HEK293 (cell line): ENCODE results near the gene SVOP.

Experiments
- SALL2 ChIP-seq: fragments of 450-650 bp; formaldehyde crosslinking; IDR thresholded peaks from 2 replicates; pipeline ENCODE4 v1.5.0; 2017; ENCODE audit warnings: missing biosample characterization, mild to moderate bottlenecking, missing genetic modification characterization, borderline replicate concordance
- SETDB1 ChIP-seq: IDR thresholded peaks from one replicate; pipeline ENCODE4 v1.6.1; 2017; ENCODE audit warnings: mild to moderate bottlenecking, low read length, moderate library complexity, mixed read lengths; ENCODE audit not compliant: insufficient read length
- ZBTB20 ChIP-seq: fragments of 450-650 bp; formaldehyde crosslinking; IDR thresholded peaks from 2 replicates; pipeline ENCODE4 v1.5.1; 2016; ENCODE audit warnings: missing biosample characterization, missing genetic modification characterization
- ZNF274 ChIP-seq, 2 experiments: fragments of 200-500 bp in 1 of 2; fragments of 450-650 bp in 1 of 2; sonication (Bioruptor generic) in 1 of 2; formaldehyde crosslinking in 1 of 2; IDR thresholded peaks; 2 replicates each; pipeline versions ENCODE4 v1.5.1 to v1.6.1; 2014 to 2016; ENCODE audit warnings: borderline replicate concordance in 1 of 2, inconsistent platforms in 1 of 2, low read length in 1 of 2, missing biosample characterization in 1 of 2, missing genetic modification characterization in 1 of 2
- TF ChIP-seq, protein P1 (sequence below): fragments of 450-650 bp; formaldehyde crosslinking; IDR thresholded peaks from 2 replicates; pipeline ENCODE4 v1.5.1; 2016; ENCODE audit warnings: missing biosample characterization, missing genetic modification characterization, borderline replicate concordance
- TF ChIP-seq, protein P2 (sequence below): fragments of 450-650 bp; formaldehyde crosslinking; IDR thresholded peaks from 2 replicates; pipeline ENCODE4 v1.5.1; 2016; ENCODE audit warnings: missing biosample characterization, missing genetic modification characterization

DNA sequence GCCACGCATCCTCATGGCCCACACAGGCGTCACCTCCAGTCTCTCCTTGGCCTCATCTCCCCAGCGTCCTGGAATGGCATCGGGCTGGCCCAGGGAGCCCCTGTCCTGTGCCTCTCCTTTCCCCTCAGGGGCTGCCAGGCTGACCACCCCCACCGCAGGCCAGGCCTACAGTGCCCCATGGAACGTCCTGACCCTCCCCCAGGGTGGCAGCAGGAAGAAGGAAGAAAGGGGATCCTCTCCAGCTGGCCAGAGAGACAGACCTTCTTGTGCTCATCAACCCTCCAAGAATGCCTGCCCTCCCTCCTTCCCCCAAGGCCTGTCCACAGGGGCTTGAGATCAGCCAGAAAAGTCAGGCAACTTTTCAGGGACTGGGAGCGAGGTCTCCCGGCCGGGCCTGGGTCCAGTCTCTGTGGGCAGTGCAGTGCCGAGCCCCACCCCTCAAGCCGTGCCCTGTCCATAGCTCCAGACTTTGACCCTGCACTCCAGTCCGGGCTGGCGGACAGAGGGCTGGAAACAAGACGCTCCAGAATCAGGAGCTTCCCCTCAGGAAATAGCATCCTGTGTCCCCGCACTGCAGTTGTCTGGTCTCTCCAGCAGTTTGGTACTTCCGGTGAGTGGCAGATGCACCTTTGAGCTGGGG, 141.1 kb downstream of the SVOP start, which contains the start of gene DAO:
- TF ChIP-seq, protein P1, sequence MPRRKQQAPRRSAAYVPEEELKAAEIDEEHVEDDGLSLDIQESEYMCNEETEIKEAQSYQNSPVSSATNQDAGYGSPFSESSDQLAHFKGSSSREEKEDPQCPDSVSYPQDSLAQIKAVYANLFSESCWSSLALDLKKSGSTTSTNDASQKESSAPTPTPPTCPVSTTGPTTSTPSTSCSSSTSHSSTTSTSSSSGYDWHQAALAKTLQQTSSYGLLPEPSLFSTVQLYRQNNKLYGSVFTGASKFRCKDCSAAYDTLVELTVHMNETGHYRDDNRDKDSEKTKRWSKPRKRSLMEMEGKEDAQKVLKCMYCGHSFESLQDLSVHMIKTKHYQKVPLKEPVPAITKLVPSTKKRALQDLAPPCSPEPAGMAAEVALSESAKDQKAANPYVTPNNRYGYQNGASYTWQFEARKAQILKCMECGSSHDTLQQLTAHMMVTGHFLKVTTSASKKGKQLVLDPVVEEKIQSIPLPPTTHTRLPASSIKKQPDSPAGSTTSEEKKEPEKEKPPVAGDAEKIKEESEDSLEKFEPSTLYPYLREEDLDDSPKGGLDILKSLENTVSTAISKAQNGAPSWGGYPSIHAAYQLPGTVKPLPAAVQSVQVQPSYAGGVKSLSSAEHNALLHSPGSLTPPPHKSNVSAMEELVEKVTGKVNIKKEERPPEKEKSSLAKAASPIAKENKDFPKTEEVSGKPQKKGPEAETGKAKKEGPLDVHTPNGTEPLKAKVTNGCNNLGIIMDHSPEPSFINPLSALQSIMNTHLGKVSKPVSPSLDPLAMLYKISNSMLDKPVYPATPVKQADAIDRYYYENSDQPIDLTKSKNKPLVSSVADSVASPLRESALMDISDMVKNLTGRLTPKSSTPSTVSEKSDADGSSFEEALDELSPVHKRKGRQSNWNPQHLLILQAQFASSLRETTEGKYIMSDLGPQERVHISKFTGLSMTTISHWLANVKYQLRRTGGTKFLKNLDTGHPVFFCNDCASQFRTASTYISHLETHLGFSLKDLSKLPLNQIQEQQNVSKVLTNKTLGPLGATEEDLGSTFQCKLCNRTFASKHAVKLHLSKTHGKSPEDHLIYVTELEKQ (tag by site-specific recombination) = no peak
- TF ChIP-seq SETDB1 (no peak), ZNF274 (IDR thresholded peaks at IDR 0.05; ENCODE audit: low read length) (no peak), ZNF274 (tag by site-specific recombination; IDR thresholded peaks at IDR 0.05; ENCODE audit: borderline replicate concordance) (no peak), ZBTB20 (tag by site-specific recombination) (no peak), SALL2 (tag by site-specific recombination) (no peak)
- TF ChIP-seq, protein P2, sequence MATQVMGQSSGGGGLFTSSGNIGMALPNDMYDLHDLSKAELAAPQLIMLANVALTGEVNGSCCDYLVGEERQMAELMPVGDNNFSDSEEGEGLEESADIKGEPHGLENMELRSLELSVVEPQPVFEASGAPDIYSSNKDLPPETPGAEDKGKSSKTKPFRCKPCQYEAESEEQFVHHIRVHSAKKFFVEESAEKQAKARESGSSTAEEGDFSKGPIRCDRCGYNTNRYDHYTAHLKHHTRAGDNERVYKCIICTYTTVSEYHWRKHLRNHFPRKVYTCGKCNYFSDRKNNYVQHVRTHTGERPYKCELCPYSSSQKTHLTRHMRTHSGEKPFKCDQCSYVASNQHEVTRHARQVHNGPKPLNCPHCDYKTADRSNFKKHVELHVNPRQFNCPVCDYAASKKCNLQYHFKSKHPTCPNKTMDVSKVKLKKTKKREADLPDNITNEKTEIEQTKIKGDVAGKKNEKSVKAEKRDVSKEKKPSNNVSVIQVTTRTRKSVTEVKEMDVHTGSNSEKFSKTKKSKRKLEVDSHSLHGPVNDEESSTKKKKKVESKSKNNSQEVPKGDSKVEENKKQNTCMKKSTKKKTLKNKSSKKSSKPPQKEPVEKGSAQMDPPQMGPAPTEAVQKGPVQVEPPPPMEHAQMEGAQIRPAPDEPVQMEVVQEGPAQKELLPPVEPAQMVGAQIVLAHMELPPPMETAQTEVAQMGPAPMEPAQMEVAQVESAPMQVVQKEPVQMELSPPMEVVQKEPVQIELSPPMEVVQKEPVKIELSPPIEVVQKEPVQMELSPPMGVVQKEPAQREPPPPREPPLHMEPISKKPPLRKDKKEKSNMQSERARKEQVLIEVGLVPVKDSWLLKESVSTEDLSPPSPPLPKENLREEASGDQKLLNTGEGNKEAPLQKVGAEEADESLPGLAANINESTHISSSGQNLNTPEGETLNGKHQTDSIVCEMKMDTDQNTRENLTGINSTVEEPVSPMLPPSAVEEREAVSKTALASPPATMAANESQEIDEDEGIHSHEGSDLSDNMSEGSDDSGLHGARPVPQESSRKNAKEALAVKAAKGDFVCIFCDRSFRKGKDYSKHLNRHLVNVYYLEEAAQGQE (tag by site-specific recombination) = no peak
